Calu3 (cell line): ENCODE results near the gene IMP4. TPM values are rescaled to one million over a fixed set of nuclear protein-coding genes. Genes with fewer than 3 reads are reported as not detected.

Experiments
- BruUV-seq: library from RNA; stranded (reverse); fragments of 400-500 nt; replicated peaks from 2 replicates; lab custom pipeline; 2021; lab: Mats Ljungman, UMichigan
- CTCF ChIA-PET: fragments of 300-600 bp; sonication (Branson Sonifier 250); formaldehyde crosslinking; loops from one replicate; lab custom pipeline; 2022; ENCODE audit warnings: antibody characterized with exemption; lab: Charles Lee
- DNase-seq: peaks from one replicate; pipeline ENCODE4 v3.0.0; 2022
- H3K27ac Mint-ChIP-seq: one replicate; pipeline ENCODE4 v1.8.0; 2022; ENCODE audit warnings: mixed read lengths; ENCODE audit not compliant: unreplicated experiment
- H3K27me3 Mint-ChIP-seq: one replicate; pipeline ENCODE4 v1.8.0; 2022; ENCODE audit warnings: mixed read lengths; ENCODE audit not compliant: unreplicated experiment
- H3K36me3 Mint-ChIP-seq: one replicate; pipeline ENCODE4 v1.8.0; 2022; ENCODE audit warnings: mild to moderate bottlenecking, moderate library complexity, mixed read lengths; ENCODE audit not compliant: insufficient read depth, unreplicated experiment
- H3K4me1 Mint-ChIP-seq: one replicate; pipeline ENCODE4 v1.8.0; 2022; ENCODE audit warnings: mild to moderate bottlenecking, low read depth, mixed read lengths; ENCODE audit not compliant: unreplicated experiment
- H3K4me3 Mint-ChIP-seq: one replicate; pipeline ENCODE4 v1.8.0; 2022; ENCODE audit warnings: mild to moderate bottlenecking, low read depth, moderate library complexity, mixed read lengths; ENCODE audit not compliant: unreplicated experiment
- H3K9me3 Mint-ChIP-seq: one replicate; pipeline ENCODE4 v1.8.0; 2022; ENCODE audit warnings: low read depth, mixed read lengths; ENCODE audit not compliant: unreplicated experiment
- CTCF ChIP-seq: fragments of 200-600 bp; IDR thresholded peaks from one replicate; pipeline ENCODE4 v1.8.0; 2022; ENCODE audit warnings: antibody characterized with exemption; ENCODE audit not compliant: unreplicated experiment
- intact Hi-C: fragments of 100-400 bp; cut with micrococcal nuclease; formaldehyde crosslinking; loops from one replicate; pipeline ENCODE4 v1.10.0; 2022; ENCODE audit not compliant: unreplicated experiment
- total RNA-seq: library from RNA; stranded (reverse); gene quantifications from 2 replicates; pipeline ENCODE4 v1.2.3, GENCODE V29; 2022

IMP4 gene
- total RNA-seq, 1 experiment from 2014 or later = 89.4 TPM

GRCh38 chr2:130378206-130378897, 35.7 kb downstream of the IMP4 start:
- Mint-ChIP-seq H3K4me1 (peaks cover 30% of the 10 kb centered on the region), H3K36me3 (peaks cover 10% of the 10 kb centered on the region), H3K27ac (no peak overlapping the region), H3K27me3 (no peaks in the 10 kb centered on the region), H3K4me3 (no peak overlapping the region), H3K9me3 (no peaks in the 10 kb centered on the region)
- CTCF ChIA-PET = interaction anchor here (1.4 kb wide), 1 partner anchor 12 kb away, joined by 3 read pairs; no protein-coding TSS in a partner anchor
- no TSS peak for BruUV-seq
- DNase-seq = no peak
- TF ChIP-seq CTCF = no peak
- intact Hi-C loops = no loop called here

- intact Hi-C loops = no loop called here
- Mint-ChIP-seq H3K36me3 (peaks cover 8% of the 10 kb centered on the region), H3K27me3 (no peaks in the 10 kb centered on the region), H3K9me3 (no peaks in the 10 kb centered on the region), H3K4me3 (no peak overlapping the region), H3K27ac (no peak overlapping the region), H3K4me1 (peaks cover 25% of the 10 kb centered on the region)
- DNase-seq = no peak
- no peak for TF ChIP-seq CTCF
- CTCF ChIA-PET = interaction anchor here (1.4 kb wide), 1 partner anchor 12 kb away, joined by 3 read pairs; no protein-coding TSS in a partner anchor
- BruUV-seq = no TSS peak
Observed at GRCh38 chr2:130378898-130379214, 36.2 kb downstream of the IMP4 start.

GRCh38 chr2:130380096-130380934, 37.6 kb downstream of the IMP4 start:
- intact Hi-C loops = no loop called here
- no peak for TF ChIP-seq CTCF
- H3K27me3 Mint-ChIP-seq = no peaks in the 10 kb centered on the region
- peaks cover 8% of the 10 kb centered on the region for H3K36me3 Mint-ChIP-seq
- BruUV-seq = no TSS peak
- no peak for DNase-seq
- no peak overlapping the region for H3K4me3 Mint-ChIP-seq
- CTCF ChIA-PET = no interaction called here
- no peak overlapping the region for H3K27ac Mint-ChIP-seq
- H3K4me1 Mint-ChIP-seq = peaks cover 14% of the 10 kb centered on the region
- no peaks in the 10 kb centered on the region for H3K9me3 Mint-ChIP-seq

- Mint-ChIP-seq H3K4me3 (no peak overlapping the region), H3K27me3 (no peaks in the 10 kb centered on the region), H3K27ac (no peak overlapping the region), H3K36me3 (peaks cover 1% of the 10 kb centered on the region), H3K4me1 (peaks cover 14% of the 10 kb centered on the region), H3K9me3 (no peaks in the 10 kb centered on the region)
- no peak for DNase-seq
- TF ChIP-seq CTCF = no peak
- BruUV-seq = no TSS peak
- CTCF ChIA-PET = no interaction called here
- intact Hi-C loops = no loop called here
Observed at GRCh38 chr2:130381145-130381544, 38.4 kb downstream of the IMP4 start.
